Hematopoietic multipotent progenitor cell treated with erythropoietin and hydrocortisone succinate and interleukin-3 and kit ligand, for 6 days (in vitro differentiated cells): ENCODE measurements around the gene UBE2E2.

ENCODE experiments used
- DNase-seq: peaks from one replicate; pipeline ENCODE4 v3.0.0-alpha.2; 2015

The UBE2E2 gene

DNA sequence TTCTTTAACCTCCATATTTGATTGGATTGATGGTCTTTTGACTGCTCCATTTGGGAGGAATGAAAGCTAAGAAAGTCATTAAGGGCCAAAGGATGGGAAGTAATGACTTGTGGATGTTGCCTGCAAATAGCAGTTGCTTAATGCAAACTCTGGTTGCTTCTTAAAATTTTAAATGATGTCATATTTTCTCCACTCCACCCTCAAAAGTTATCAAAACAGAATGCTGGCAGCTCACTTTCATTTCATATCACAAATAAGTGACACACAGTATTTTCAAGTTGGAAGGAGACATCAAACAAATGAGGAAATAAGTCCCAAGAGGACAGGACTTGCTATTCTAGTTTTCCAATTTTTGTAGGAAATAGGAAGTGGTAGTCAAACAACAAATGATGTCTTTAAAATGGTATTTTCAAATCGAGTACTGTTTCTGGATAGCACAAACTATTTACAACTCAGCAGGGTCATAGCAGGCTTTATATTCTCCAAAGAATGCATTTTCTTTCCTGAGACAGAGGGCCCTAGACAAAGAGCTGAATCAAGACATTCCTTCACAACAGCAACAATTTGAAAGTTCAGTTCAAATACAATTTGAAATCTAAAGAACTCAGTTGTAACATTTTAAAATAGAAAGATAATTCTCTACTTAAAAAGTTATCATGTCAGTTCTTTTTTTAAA, 437.5 kb downstream of the UBE2E2 start:
- DNase-seq, result no peak
